Panc1 (cell line): ENCODE measurements around the gene HOXA10.

Source experiments
- POLR2AphosphoS5 ChIP-seq: IDR thresholded peaks from 2 replicates; pipeline ENCODE4 v1.6.1; 2012; ENCODE audit warnings: mild to moderate bottlenecking, low read depth, low read length, moderate library complexity
- SIN3A ChIP-seq: IDR thresholded peaks from 2 replicates; pipeline ENCODE4 v1.6.1; 2012; ENCODE audit warnings: low read depth, mild to moderate bottlenecking, low read length, moderate library complexity, borderline replicate concordance; ENCODE audit not compliant: insufficient read depth
- TCF7L2 ChIP-seq: IDR thresholded peaks from 2 replicates; pipeline ENCODE4 v1.6.1; 2011; ENCODE audit warnings: mild to moderate bottlenecking, low read depth, low read length, inconsistent platforms
- TF ChIP-seq, protein P1 (sequence below): fragments of 450-650 bp; IDR thresholded peaks from 2 replicates; pipeline ENCODE4 v1.5.1; 2017; ENCODE audit warnings: mild to moderate bottlenecking
- TF ChIP-seq, protein P2 (sequence below), 2 experiments: IDR thresholded peaks; 2 replicates each; pipeline ENCODE4 v1.6.1; 2011 to 2012; ENCODE audit warnings: low read depth in 2 of 2, control low read depth in 1 of 2, low read length in 1 of 2, mild to moderate bottlenecking in 1 of 2, moderate library complexity in 1 of 2; ENCODE audit not compliant: insufficient read depth in 1 of 2

DNA sequence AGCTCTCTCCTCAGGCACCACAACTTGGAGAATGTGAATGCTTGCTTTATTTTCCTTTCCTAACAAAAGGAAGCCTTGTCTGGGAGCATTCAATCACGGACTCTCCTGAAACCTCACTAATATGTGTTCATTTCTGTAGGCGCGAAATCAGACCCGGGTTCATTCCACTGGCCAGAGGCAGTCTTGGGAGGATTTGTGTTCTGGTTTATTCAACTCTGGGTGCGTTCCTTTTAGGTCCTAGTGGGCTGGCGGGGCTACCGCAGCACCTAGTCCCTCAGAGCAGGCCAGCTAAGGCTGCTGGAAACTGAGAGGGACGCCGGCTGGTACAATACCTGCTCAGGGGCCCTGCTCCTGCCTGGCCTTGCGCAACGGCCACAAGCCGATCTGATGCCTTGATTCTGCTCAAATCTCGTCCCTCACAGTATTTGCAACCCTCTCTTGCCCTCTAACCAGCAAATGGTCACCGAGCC lies 51.1 kb downstream of the HOXA10 start:
- TF ChIP-seq, protein P1, sequence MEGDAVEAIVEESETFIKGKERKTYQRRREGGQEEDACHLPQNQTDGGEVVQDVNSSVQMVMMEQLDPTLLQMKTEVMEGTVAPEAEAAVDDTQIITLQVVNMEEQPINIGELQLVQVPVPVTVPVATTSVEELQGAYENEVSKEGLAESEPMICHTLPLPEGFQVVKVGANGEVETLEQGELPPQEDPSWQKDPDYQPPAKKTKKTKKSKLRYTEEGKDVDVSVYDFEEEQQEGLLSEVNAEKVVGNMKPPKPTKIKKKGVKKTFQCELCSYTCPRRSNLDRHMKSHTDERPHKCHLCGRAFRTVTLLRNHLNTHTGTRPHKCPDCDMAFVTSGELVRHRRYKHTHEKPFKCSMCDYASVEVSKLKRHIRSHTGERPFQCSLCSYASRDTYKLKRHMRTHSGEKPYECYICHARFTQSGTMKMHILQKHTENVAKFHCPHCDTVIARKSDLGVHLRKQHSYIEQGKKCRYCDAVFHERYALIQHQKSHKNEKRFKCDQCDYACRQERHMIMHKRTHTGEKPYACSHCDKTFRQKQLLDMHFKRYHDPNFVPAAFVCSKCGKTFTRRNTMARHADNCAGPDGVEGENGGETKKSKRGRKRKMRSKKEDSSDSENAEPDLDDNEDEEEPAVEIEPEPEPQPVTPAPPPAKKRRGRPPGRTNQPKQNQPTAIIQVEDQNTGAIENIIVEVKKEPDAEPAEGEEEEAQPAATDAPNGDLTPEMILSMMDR = no peak
- TF ChIP-seq POLR2AphosphoS5 (no peak), SIN3A (no peak), TCF7L2 (no peak)
- TF ChIP-seq, protein P2, sequence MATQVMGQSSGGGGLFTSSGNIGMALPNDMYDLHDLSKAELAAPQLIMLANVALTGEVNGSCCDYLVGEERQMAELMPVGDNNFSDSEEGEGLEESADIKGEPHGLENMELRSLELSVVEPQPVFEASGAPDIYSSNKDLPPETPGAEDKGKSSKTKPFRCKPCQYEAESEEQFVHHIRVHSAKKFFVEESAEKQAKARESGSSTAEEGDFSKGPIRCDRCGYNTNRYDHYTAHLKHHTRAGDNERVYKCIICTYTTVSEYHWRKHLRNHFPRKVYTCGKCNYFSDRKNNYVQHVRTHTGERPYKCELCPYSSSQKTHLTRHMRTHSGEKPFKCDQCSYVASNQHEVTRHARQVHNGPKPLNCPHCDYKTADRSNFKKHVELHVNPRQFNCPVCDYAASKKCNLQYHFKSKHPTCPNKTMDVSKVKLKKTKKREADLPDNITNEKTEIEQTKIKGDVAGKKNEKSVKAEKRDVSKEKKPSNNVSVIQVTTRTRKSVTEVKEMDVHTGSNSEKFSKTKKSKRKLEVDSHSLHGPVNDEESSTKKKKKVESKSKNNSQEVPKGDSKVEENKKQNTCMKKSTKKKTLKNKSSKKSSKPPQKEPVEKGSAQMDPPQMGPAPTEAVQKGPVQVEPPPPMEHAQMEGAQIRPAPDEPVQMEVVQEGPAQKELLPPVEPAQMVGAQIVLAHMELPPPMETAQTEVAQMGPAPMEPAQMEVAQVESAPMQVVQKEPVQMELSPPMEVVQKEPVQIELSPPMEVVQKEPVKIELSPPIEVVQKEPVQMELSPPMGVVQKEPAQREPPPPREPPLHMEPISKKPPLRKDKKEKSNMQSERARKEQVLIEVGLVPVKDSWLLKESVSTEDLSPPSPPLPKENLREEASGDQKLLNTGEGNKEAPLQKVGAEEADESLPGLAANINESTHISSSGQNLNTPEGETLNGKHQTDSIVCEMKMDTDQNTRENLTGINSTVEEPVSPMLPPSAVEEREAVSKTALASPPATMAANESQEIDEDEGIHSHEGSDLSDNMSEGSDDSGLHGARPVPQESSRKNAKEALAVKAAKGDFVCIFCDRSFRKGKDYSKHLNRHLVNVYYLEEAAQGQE (IDR thresholded peaks at IDR 0.05; ENCODE audit: insufficient read depth in 1 of 2, low read depth in 2 of 2, low read length in 1 of 2) = no peak
